ENCODE results near the gene RHBDF1. TPM values are rescaled to one million over a fixed set of nuclear protein-coding genes. Genes with fewer than 3 reads are reported as not detected.

The RHBDF1 gene
- total RNA-seq, 1 donor from 2014 or later, result 55.5 TPM

- no peaks in the 10 kb centered on the region for H3K9me3 ChIP-seq (ENCODE audit: insufficient read depth, low read depth, low read length)
- Mint-ChIP-seq H3K27me3 (ENCODE audit: low read depth, unreplicated experiment) (no peaks in the 10 kb centered on the region), H3K4me1 (ENCODE audit: low read depth, unreplicated experiment) (no peaks in the 10 kb centered on the region), H3K36me3 (ENCODE audit: low read depth, unreplicated experiment) (peaks cover 16% of the 10 kb centered on the region), H3K9me3 (ENCODE audit: unreplicated experiment) (no peaks in the 10 kb centered on the region), H3K27ac (ENCODE audit: unreplicated experiment) (no peak overlapping the region), H3K4me3 (ENCODE audit: unreplicated experiment) (no peak overlapping the region)
- H3K9ac ChIP-seq (ENCODE audit: low read length), result no peak overlapping the region
- H4K20me1 ChIP-seq (ENCODE audit: insufficient read depth, low read length), result peaks cover 65% of the 10 kb centered on the region
- no peaks in the 10 kb centered on the region for H3K27me3 ChIP-seq (ENCODE audit: insufficient read depth, low read length)
- peaks cover 8% of the 10 kb centered on the region for H3K79me2 ChIP-seq (ENCODE audit: insufficient read depth, low read length)
- FAIRE-seq (no peak), DNase-seq (ENCODE audit: low read depth) (no peak)
- no peak overlapping the region for H3K27ac ChIP-seq (ENCODE audit: low read depth, low read length)
- TF ChIP-seq, protein P1, sequence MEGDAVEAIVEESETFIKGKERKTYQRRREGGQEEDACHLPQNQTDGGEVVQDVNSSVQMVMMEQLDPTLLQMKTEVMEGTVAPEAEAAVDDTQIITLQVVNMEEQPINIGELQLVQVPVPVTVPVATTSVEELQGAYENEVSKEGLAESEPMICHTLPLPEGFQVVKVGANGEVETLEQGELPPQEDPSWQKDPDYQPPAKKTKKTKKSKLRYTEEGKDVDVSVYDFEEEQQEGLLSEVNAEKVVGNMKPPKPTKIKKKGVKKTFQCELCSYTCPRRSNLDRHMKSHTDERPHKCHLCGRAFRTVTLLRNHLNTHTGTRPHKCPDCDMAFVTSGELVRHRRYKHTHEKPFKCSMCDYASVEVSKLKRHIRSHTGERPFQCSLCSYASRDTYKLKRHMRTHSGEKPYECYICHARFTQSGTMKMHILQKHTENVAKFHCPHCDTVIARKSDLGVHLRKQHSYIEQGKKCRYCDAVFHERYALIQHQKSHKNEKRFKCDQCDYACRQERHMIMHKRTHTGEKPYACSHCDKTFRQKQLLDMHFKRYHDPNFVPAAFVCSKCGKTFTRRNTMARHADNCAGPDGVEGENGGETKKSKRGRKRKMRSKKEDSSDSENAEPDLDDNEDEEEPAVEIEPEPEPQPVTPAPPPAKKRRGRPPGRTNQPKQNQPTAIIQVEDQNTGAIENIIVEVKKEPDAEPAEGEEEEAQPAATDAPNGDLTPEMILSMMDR (IDR thresholded peaks at IDR 0.05; ENCODE audit: insufficient read depth, low read depth, low read length), result no peak
- TF ChIP-seq EZH2 (IDR thresholded peaks at IDR 0.05; ENCODE audit: insufficient read depth, low read length), result no peak
- H3K36me3 ChIP-seq (ENCODE audit: insufficient read depth, low read length), result peaks cover 10% of the 10 kb centered on the region
- H3K4me1 ChIP-seq (ENCODE audit: insufficient read depth, low read length), result no peaks in the 10 kb centered on the region
- H3K4me3 ChIP-seq (ENCODE audit: insufficient read depth, low read depth, low read length), result no peak overlapping the region
- no peak overlapping the region for H2AFZ ChIP-seq (ENCODE audit: low read depth, low read length)
- no peak overlapping the region for H3K4me2 ChIP-seq (ENCODE audit: low read length)
These were observed 47.5 kb upstream of the RHBDF1 start for GRCh38 chr16:119835-120491.

GRCh38 chr16:119295-119694 is 46.9 kb upstream of the RHBDF1 start:
- H3K27me3 Mint-ChIP-seq (ENCODE audit: low read depth, unreplicated experiment), result no peaks in the 10 kb centered on the region
- no peaks in the 10 kb centered on the region for H3K4me1 Mint-ChIP-seq (ENCODE audit: low read depth, unreplicated experiment)
- FAIRE-seq (no peak), DNase-seq (ENCODE audit: low read depth) (no peak)
- peaks cover 8% of the 10 kb centered on the region for H3K79me2 ChIP-seq (ENCODE audit: insufficient read depth, low read length)
- peaks cover 15% of the 10 kb centered on the region for H3K36me3 Mint-ChIP-seq (ENCODE audit: low read depth, unreplicated experiment)
- H3K36me3 ChIP-seq (ENCODE audit: insufficient read depth, low read length), result peaks cover 10% of the 10 kb centered on the region
- no peak overlapping the region for H2AFZ ChIP-seq (ENCODE audit: low read depth, low read length)
- no peaks in the 10 kb centered on the region for H3K9me3 ChIP-seq (ENCODE audit: insufficient read depth, low read depth, low read length)
- H3K4me3 ChIP-seq (ENCODE audit: insufficient read depth, low read depth, low read length), result no peak overlapping the region
- no peak overlapping the region for H3K4me2 ChIP-seq (ENCODE audit: low read length)
- H3K27ac ChIP-seq (ENCODE audit: low read depth, low read length), result no peak overlapping the region
- H3K4me1 ChIP-seq (ENCODE audit: insufficient read depth, low read length), result no peaks in the 10 kb centered on the region
- no peak overlapping the region for H3K4me3 Mint-ChIP-seq (ENCODE audit: unreplicated experiment)
- no peak for TF ChIP-seq EZH2 (IDR thresholded peaks at IDR 0.05; ENCODE audit: insufficient read depth, low read length)
- TF ChIP-seq, protein P1 (IDR thresholded peaks at IDR 0.05; ENCODE audit: insufficient read depth, low read depth, low read length), result no peak
- no peak overlapping the region for H3K9ac ChIP-seq (ENCODE audit: low read length)
- peaks cover 59% of the 10 kb centered on the region for H4K20me1 ChIP-seq (ENCODE audit: insufficient read depth, low read length)
- H3K9me3 Mint-ChIP-seq (ENCODE audit: unreplicated experiment), result no peaks in the 10 kb centered on the region
- no peaks in the 10 kb centered on the region for H3K27me3 ChIP-seq (ENCODE audit: insufficient read depth, low read length)
- H3K27ac Mint-ChIP-seq (ENCODE audit: unreplicated experiment), result no peak overlapping the region

- H3K4me2 ChIP-seq (ENCODE audit: low read length), result no peak overlapping the region
- no peak overlapping the region for H3K4me3 ChIP-seq (ENCODE audit: insufficient read depth, low read depth, low read length)
- no peaks in the 10 kb centered on the region for H3K27me3 ChIP-seq (ENCODE audit: insufficient read depth, low read length)
- no peak overlapping the region for H2AFZ ChIP-seq (ENCODE audit: low read depth, low read length)
- no peak overlapping the region for H3K4me3 Mint-ChIP-seq (ENCODE audit: unreplicated experiment)
- H3K27me3 Mint-ChIP-seq (ENCODE audit: low read depth, unreplicated experiment), result no peaks in the 10 kb centered on the region
- H3K9me3 Mint-ChIP-seq (ENCODE audit: unreplicated experiment), result no peaks in the 10 kb centered on the region
- no peaks in the 10 kb centered on the region for H3K9me3 ChIP-seq (ENCODE audit: insufficient read depth, low read depth, low read length)
- H3K4me1 ChIP-seq (ENCODE audit: insufficient read depth, low read length), result peaks cover 1% of the 10 kb centered on the region
- H3K27ac ChIP-seq (ENCODE audit: low read depth, low read length), result no peak overlapping the region
- H3K79me2 ChIP-seq (ENCODE audit: insufficient read depth, low read length), result peaks cover 5% of the 10 kb centered on the region
- no peak overlapping the region for H3K9ac ChIP-seq (ENCODE audit: low read length)
- TF ChIP-seq, protein P1 (IDR thresholded peaks at IDR 0.05; ENCODE audit: insufficient read depth, low read depth, low read length), result no peak
- TF ChIP-seq EZH2 (IDR thresholded peaks at IDR 0.05; ENCODE audit: insufficient read depth, low read length), result no peak
- peaks cover 15% of the 10 kb centered on the region for H3K36me3 Mint-ChIP-seq (ENCODE audit: low read depth, unreplicated experiment)
- peaks cover 10% of the 10 kb centered on the region for H3K36me3 ChIP-seq (ENCODE audit: insufficient read depth, low read length)
- no peak for DNase-seq (ENCODE audit: low read depth)
- no peak for FAIRE-seq
- no peak overlapping the region for H3K27ac Mint-ChIP-seq (ENCODE audit: unreplicated experiment)
- H4K20me1 ChIP-seq (ENCODE audit: insufficient read depth, low read length), result peaks cover 57% of the 10 kb centered on the region
- peaks cover under 1% of the 10 kb centered on the region for H3K4me1 Mint-ChIP-seq (ENCODE audit: low read depth, unreplicated experiment)
These were observed 46.4 kb upstream of the RHBDF1 start for GRCh38 chr16:118857-119256.
